Stimulated activated CD8-positive, alpha-beta memory T cell treated with anti-CD3 and anti-CD28 coated beads, Interleukin-12 subunit alpha, Interleukin-12 subunit beta, amount 100 ng/mL, for 4 hours (primary cell): ENCODE measurements around the gene EXOC4.

ENCODE experiments used
- DNase-seq: peaks from one replicate; pipeline ENCODE4 v3.0.0-alpha.2; 2020; ENCODE audit warnings: low read depth

The EXOC4 gene

DNA sequence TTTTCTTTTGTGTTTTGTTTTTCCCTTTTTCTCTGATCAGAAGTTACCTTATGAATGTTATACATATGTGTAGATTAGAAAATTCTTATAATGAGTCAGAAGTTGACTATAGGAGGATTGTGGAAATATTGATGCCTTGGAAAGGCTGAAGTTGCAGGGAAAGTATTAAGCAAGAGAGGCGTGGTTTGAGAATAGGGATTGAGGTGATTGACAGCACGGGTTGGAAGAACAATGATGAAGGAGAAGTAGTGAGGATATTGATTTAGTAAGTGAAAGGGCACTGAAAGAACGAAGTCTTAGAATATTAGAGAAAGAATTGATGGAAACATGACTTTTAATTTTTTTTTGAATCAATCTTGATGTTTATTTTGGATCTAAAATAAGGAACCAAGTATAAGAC, 176.0 kb downstream of the EXOC4 start:
- no peak for DNase-seq

DNA sequence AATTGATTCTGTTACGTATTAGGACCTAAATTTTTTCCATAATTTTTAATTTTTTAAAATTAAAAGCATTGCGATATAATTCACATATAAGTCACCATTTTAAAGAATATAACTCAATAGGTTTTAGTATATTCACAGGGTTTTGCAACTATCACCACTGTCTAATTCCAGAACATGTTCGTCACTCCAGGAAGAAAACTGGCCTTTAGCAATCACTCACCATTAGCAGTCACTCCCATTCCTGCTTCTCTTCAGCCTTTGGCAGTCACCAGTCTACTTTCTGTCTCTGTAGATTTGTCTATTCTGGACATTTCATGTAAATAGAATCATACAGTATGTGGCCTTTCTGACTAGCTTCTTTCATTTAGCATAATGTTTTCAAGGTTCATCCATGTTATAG, 176.5 kb downstream of the EXOC4 start:
- no peak for DNase-seq

DNA sequence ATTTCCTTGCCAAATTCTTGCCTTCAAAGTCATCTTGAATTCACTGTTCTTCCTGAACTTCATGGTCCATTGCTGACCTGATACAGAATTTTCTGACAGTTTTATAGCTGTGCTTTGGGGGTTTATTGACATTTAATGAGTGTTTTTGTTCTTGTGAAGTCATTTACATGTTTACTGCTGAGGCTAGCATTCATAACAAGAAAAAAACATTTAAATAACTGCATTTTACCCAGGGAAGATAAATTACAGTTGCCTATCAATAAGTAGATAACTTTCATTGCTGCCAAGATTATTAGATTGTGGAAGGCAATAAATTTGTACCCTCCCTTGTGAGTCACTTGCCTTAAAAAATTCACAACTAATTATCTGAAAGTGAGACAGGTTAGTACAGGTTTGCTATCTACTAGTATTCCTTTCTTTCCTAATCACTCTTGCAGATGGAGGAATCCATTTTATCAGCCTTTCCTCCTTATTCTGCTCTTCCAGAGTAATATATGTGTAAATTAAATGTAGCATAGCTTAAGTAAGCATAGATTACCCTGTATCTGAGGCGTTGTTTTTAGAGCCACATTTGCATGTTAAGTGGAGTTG, 178.4 kb downstream of the EXOC4 start:
- no peak for DNase-seq

GRCh38 chr7:133433165-133433812, 180.4 kb downstream of the EXOC4 start:
- no peak for DNase-seq

- no peak for DNase-seq
These were observed 181.5 kb downstream of the EXOC4 start for GRCh38 chr7:133434246-133434865.

- no peak for DNase-seq
These were observed 183.1 kb downstream of the EXOC4 start for GRCh38 chr7:133436014-133436428.

DNA sequence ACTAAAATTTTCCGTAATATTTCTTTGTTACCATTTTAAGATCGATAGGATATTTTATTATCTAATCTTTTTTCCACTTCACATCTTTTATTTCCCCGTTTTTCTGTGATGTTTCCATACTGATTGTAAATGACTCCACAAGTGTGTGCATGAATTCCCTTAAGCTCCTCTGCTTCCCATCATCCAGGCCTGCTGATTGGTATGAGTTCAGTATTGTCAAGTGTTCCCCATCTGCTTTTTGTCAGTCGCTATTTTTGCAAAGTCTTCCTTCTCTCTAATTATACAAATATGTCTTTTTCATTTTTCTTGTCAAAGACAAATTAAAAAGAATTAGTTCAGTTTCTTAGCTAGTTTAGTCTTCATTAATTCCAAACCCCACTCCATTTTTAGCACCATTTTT, 184.7 kb downstream of the EXOC4 start:
- DNase-seq: no peak

DNA sequence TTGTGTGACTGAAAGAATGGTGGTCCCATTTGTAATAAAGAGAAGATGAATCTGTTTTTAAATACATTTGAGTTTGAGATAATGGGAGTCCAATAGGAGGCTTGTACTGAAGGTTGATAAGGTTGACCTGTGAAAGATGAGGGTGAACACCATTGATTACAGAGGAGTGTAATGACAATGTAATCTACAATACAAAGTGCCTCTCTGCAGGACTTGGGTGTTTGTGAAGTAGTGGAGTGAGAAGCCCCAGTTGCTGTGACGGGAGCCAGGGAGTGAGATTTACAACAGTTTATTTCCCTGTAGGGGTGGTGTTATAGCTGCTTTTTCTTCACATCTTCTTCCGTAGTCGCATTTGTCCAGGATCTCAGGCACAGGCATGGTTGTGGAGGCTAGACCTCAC, 189.9 kb downstream of the EXOC4 start:
- no peak for DNase-seq

DNA sequence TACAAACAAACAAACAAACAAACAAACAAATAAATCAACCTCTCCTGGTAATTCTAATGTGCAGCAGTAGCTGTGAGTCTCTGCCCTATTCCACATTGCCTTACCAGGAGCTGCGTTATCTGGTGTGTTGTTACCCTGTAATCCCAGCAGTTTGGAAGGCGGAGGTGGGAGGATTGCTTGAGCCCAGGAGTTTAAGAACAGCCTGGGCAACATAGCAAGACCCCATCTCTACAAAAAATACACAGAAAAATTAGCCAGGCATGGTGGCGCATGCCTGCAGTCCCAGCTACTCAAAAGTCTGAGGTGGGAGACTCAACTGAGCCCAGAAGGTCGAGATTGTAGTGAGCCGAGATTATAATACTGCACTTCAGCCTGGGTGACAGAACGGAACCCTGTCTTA, 192.7 kb downstream of the EXOC4 start:
- no peak for DNase-seq

- no peak for DNase-seq
These were observed 195.1 kb downstream of the EXOC4 start for GRCh38 chr7:133448012-133448411.

GRCh38 chr7:133452577-133452976, 199.7 kb downstream of the EXOC4 start:
- no peak for DNase-seq

GRCh38 chr7:133458688-133459087, 205.8 kb downstream of the EXOC4 start:
- DNase-seq: no peak

- DNase-seq: no peak
These were observed 208.5 kb downstream of the EXOC4 start for GRCh38 chr7:133461421-133461820.

GRCh38 chr7:133475655-133476054, 222.8 kb downstream of the EXOC4 start:
- no peak for DNase-seq

GRCh38 chr7:133477791-133478190, 224.9 kb downstream of the EXOC4 start:
- no peak for DNase-seq

- DNase-seq: no peak
These were observed 225.8 kb downstream of the EXOC4 start for GRCh38 chr7:133478591-133479135.

DNA sequence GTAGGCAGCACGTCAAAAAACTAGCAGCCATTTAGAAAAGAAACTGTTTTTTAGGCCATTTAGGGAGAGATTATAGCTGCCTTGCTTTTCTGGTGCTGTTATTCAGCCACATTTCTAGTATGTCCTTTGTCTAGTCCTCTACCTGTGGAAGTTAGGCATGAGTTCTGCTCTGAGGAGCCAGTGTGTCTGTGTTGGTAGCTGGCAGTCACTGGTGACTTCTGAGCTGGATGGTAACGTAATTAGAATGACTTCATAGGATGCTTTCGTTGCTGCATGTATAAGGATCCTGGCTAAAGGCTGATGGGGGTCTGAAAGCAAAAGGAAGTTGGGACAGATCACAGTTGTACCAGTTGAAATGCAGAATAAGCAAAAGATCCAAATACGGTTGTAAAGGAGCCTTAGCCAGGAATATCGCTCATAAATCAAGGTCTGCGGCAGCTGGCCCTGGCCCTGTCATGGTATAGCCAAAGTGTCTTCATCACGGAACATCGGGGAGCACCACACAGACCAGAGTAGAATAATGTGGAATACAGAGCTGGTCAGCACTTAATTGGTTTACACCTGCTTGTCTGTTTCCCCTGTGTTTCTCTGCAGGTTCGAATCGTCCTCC, 226.7 kb downstream of the EXOC4 start:
- DNase-seq: no peak

DNA sequence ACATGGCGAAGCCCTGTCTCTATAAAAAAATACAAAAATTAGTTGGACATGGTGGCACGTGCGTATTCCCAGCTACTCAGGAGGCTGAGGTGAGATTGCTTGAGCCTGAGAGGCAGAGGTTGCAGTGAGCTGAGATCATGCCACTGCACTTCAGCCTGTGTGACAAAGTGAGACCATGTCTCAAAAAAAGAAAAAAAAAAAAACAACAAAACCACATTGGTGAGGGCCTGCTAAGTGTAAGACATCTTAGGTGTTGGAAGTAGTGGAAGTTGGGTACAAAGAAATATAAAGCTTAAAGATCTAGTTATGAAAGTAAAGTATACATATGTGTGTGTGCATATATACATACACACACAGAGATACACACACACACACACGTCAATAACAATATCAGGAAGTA, 228.0 kb downstream of the EXOC4 start:
- no peak for DNase-seq

GRCh38 chr7:133481676-133482075, 228.8 kb downstream of the EXOC4 start:
- no peak for DNase-seq

- DNase-seq: no peak
These were observed 229.7 kb downstream of the EXOC4 start for GRCh38 chr7:133482599-133482998.

- peak; percentile 16 for DNase-seq
These were observed 231.2 kb downstream of the EXOC4 start for GRCh38 chr7:133484086-133484485.

DNA sequence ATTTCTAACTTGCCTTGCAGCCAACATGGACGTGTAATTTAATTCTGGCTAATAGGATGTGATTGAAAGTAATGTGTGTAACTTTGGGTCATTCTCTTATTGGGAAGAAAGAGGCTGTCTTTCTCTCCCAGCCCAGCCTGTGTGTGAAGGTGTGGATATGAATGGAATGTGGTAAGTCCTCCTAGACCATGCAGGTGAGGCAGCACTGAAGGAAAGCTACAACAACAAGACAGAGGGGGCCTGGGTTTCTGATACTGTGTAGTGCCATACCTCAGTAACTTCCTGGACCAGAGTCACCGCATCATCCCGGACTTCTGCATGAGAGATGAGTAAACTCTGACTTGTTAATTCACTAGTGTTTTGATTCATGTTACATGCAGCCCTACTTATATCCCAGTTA, 237.0 kb downstream of the EXOC4 start:
- DNase-seq: no peak

GRCh38 chr7:133491201-133491691, 238.4 kb downstream of the EXOC4 start:
- DNase-seq: no peak
